ENCODE results near the gene WNT4.

The WNT4 gene

GRCh38 chr1:22163564-22163963 is 20.7 kb upstream of the WNT4 start:
- Histone ChIP-seq H3K4me1 (ENCODE audit: control insufficient read depth in 5 of 5, insufficient read depth in 5 of 5, low read length in 5 of 5) (no peaks in the 10 kb centered on the region), H3K4me3 (ENCODE audit: low read depth in 1 of 5, low read length in 5 of 5) (no peak overlapping the region), H3K36me3 (ENCODE audit: control insufficient read depth in 5 of 5, insufficient read depth in 5 of 5, low read length in 5 of 5) (no peaks in the 10 kb centered on the region), H3K9me3 (ENCODE audit: control insufficient read depth in 5 of 5, low read length in 5 of 5) (no peaks in the 10 kb centered on the region), H3K27ac (ENCODE audit: low read depth, low read length) (no peak overlapping the region), H3K27me3 (ENCODE audit: control insufficient read depth in 5 of 5, insufficient read depth in 4 of 5, low read length in 5 of 5) (peaks cover 0 to 6% (median 2%) of the 10 kb centered on the region in 5 donors), H3K9ac (ENCODE audit: low read length in 5 of 5) (no peak overlapping the region)

GRCh38 chr1:22163137-22163536 is 20.2 kb upstream of the WNT4 start:
- Histone ChIP-seq H3K4me1 (ENCODE audit: control insufficient read depth in 5 of 5, insufficient read depth in 5 of 5, low read length in 5 of 5) (no peaks in the 10 kb centered on the region), H3K9ac (ENCODE audit: low read length in 5 of 5) (no peak overlapping the region), H3K27ac (ENCODE audit: low read depth, low read length) (no peak overlapping the region), H3K36me3 (ENCODE audit: control insufficient read depth in 5 of 5, insufficient read depth in 5 of 5, low read length in 5 of 5) (no peaks in the 10 kb centered on the region), H3K4me3 (ENCODE audit: low read depth in 1 of 5, low read length in 5 of 5) (no peak overlapping the region), H3K9me3 (ENCODE audit: control insufficient read depth in 5 of 5, low read length in 5 of 5) (no peaks in the 10 kb centered on the region), H3K27me3 (ENCODE audit: control insufficient read depth in 5 of 5, insufficient read depth in 4 of 5, low read length in 5 of 5) (peaks cover 0 to 6% (median 2%) of the 10 kb centered on the region in 5 donors)

- H3K27ac ChIP-seq (ENCODE audit: low read depth, low read length): no peak overlapping the region
- no peak overlapping the region for H3K9ac ChIP-seq (ENCODE audit: low read length in 5 of 5)
- H3K27me3 ChIP-seq (ENCODE audit: control insufficient read depth in 5 of 5, insufficient read depth in 4 of 5, low read length in 5 of 5): peaks cover 0 to 6% (median 0%) of the 10 kb centered on the region in 5 donors
- H3K4me1 ChIP-seq (ENCODE audit: control insufficient read depth in 5 of 5, insufficient read depth in 5 of 5, low read length in 5 of 5): no peaks in the 10 kb centered on the region
- H3K36me3 ChIP-seq (ENCODE audit: control insufficient read depth in 5 of 5, insufficient read depth in 5 of 5, low read length in 5 of 5): no peaks in the 10 kb centered on the region
- H3K4me3 ChIP-seq (ENCODE audit: low read depth in 1 of 5, low read length in 5 of 5): no peak overlapping the region
- no peaks in the 10 kb centered on the region for H3K9me3 ChIP-seq (ENCODE audit: control insufficient read depth in 5 of 5, low read length in 5 of 5)
These were observed 17.0 kb upstream of the WNT4 start for GRCh38 chr1:22159891-22160290.

GRCh38 chr1:22158654-22159053 is 15.8 kb upstream of the WNT4 start:
- Histone ChIP-seq H3K27ac (ENCODE audit: low read depth, low read length) (no peak overlapping the region), H3K36me3 (ENCODE audit: control insufficient read depth in 5 of 5, insufficient read depth in 5 of 5, low read length in 5 of 5) (no peaks in the 10 kb centered on the region), H3K4me3 (ENCODE audit: low read depth in 1 of 5, low read length in 5 of 5) (no peak overlapping the region), H3K4me1 (ENCODE audit: control insufficient read depth in 5 of 5, insufficient read depth in 5 of 5, low read length in 5 of 5) (no peaks in the 10 kb centered on the region), H3K9me3 (ENCODE audit: control insufficient read depth in 5 of 5, low read length in 5 of 5) (no peaks in the 10 kb centered on the region), H3K9ac (ENCODE audit: low read length in 5 of 5) (no peak overlapping the region), H3K27me3 (ENCODE audit: control insufficient read depth in 5 of 5, insufficient read depth in 4 of 5, low read length in 5 of 5) (peaks cover 0 to 6% (median 4%) of the 10 kb centered on the region in 5 donors)

GRCh38 chr1:22157359-22157966 is 14.6 kb upstream of the WNT4 start:
- no peak overlapping the region for H3K27ac ChIP-seq (ENCODE audit: low read depth, low read length)
- H3K27me3 ChIP-seq (ENCODE audit: control insufficient read depth in 5 of 5, insufficient read depth in 4 of 5, low read length in 5 of 5): peaks cover 0 to 6% (median 2%) of the 10 kb centered on the region in 5 donors
- H3K9ac ChIP-seq (ENCODE audit: low read length in 5 of 5): no peak overlapping the region
- no peaks in the 10 kb centered on the region for H3K36me3 ChIP-seq (ENCODE audit: control insufficient read depth in 5 of 5, insufficient read depth in 5 of 5, low read length in 5 of 5)
- H3K4me3 ChIP-seq (ENCODE audit: low read depth in 1 of 5, low read length in 5 of 5): no peak overlapping the region
- H3K4me1 ChIP-seq (ENCODE audit: control insufficient read depth in 5 of 5, insufficient read depth in 5 of 5, low read length in 5 of 5): no peaks in the 10 kb centered on the region
- H3K9me3 ChIP-seq (ENCODE audit: control insufficient read depth in 5 of 5, low read length in 5 of 5): no peaks in the 10 kb centered on the region

GRCh38 chr1:22155517-22155916 is 12.6 kb upstream of the WNT4 start:
- no peak overlapping the region for H3K9ac ChIP-seq (ENCODE audit: low read length in 5 of 5)

GRCh38 chr1:22154626-22155025 is 11.7 kb upstream of the WNT4 start:
- Histone ChIP-seq H3K4me3 (ENCODE audit: low read depth in 1 of 5, low read length in 5 of 5) (no peak overlapping the region), H3K27me3 (ENCODE audit: control insufficient read depth in 5 of 5, insufficient read depth in 4 of 5, low read length in 5 of 5) (peaks cover 0 to 9% (median 0%) of the 10 kb centered on the region in 5 donors)

More at GRCh38 chr1:22155517-22155916, 12.6 kb upstream of the WNT4 start:
- Histone ChIP-seq H3K27me3 (ENCODE audit: control insufficient read depth in 5 of 5, insufficient read depth in 4 of 5, low read length in 5 of 5) (peaks cover 0 to 9% (median 0%) of the 10 kb centered on the region in 5 donors), H3K4me1 (ENCODE audit: control insufficient read depth in 5 of 5, insufficient read depth in 5 of 5, low read length in 5 of 5) (no peaks in the 10 kb centered on the region), H3K9me3 (ENCODE audit: control insufficient read depth in 5 of 5, low read length in 5 of 5) (no peaks in the 10 kb centered on the region), H3K36me3 (ENCODE audit: control insufficient read depth in 5 of 5, insufficient read depth in 5 of 5, low read length in 5 of 5) (no peaks in the 10 kb centered on the region), H3K27ac (ENCODE audit: low read depth, low read length) (no peak overlapping the region), H3K4me3 (ENCODE audit: low read depth in 1 of 5, low read length in 5 of 5) (no peak overlapping the region)

GRCh38 chr1:22153660-22154437 is 11.0 kb upstream of the WNT4 start:
- Histone ChIP-seq H3K9ac (ENCODE audit: low read length in 5 of 5) (no peak overlapping the region), H3K36me3 (ENCODE audit: control insufficient read depth in 5 of 5, insufficient read depth in 5 of 5, low read length in 5 of 5) (no peaks in the 10 kb centered on the region), H3K27me3 (ENCODE audit: control insufficient read depth in 5 of 5, insufficient read depth in 4 of 5, low read length in 5 of 5) (peaks cover 0 to 9% (median 0%) of the 10 kb centered on the region in 5 donors), H3K27ac (ENCODE audit: low read depth, low read length) (no peak overlapping the region), H3K4me1 (ENCODE audit: control insufficient read depth in 5 of 5, insufficient read depth in 5 of 5, low read length in 5 of 5) (no peaks in the 10 kb centered on the region), H3K9me3 (ENCODE audit: control insufficient read depth in 5 of 5, low read length in 5 of 5) (no peaks in the 10 kb centered on the region), H3K4me3 (ENCODE audit: low read depth in 1 of 5, low read length in 5 of 5) (no peak overlapping the region)

More at GRCh38 chr1:22154626-22155025, 11.7 kb upstream of the WNT4 start:
- Histone ChIP-seq H3K9ac (ENCODE audit: low read length in 5 of 5) (no peak overlapping the region), H3K27ac (ENCODE audit: low read depth, low read length) (no peak overlapping the region), H3K36me3 (ENCODE audit: control insufficient read depth in 5 of 5, insufficient read depth in 5 of 5, low read length in 5 of 5) (no peaks in the 10 kb centered on the region), H3K4me1 (ENCODE audit: control insufficient read depth in 5 of 5, insufficient read depth in 5 of 5, low read length in 5 of 5) (no peaks in the 10 kb centered on the region), H3K9me3 (ENCODE audit: control insufficient read depth in 5 of 5, low read length in 5 of 5) (no peaks in the 10 kb centered on the region)

- no peaks in the 10 kb centered on the region for H3K36me3 ChIP-seq (ENCODE audit: control insufficient read depth in 5 of 5, insufficient read depth in 5 of 5, low read length in 5 of 5)
- H3K27me3 ChIP-seq (ENCODE audit: control insufficient read depth in 5 of 5, insufficient read depth in 4 of 5, low read length in 5 of 5): peaks cover 0 to 15% (median 5%) of the 10 kb centered on the region in 5 donors
- H3K9me3 ChIP-seq (ENCODE audit: control insufficient read depth in 5 of 5, low read length in 5 of 5): no peaks in the 10 kb centered on the region
- no peak overlapping the region for H3K27ac ChIP-seq (ENCODE audit: low read depth, low read length)
- H3K4me1 ChIP-seq (ENCODE audit: control insufficient read depth in 5 of 5, insufficient read depth in 5 of 5, low read length in 5 of 5): no peaks in the 10 kb centered on the region
- no peak overlapping the region for H3K4me3 ChIP-seq (ENCODE audit: low read depth in 1 of 5, low read length in 5 of 5)
- H3K9ac ChIP-seq (ENCODE audit: low read length in 5 of 5): no peak overlapping the region
These were observed 8.0 kb upstream of the WNT4 start for GRCh38 chr1:22150923-22151322.

- Histone ChIP-seq H3K4me1 (ENCODE audit: control insufficient read depth in 5 of 5, insufficient read depth in 5 of 5, low read length in 5 of 5) (peaks cover 0 to 15% (median 14%) of the 10 kb centered on the region in 5 donors), H3K4me3 (ENCODE audit: low read depth in 1 of 5, low read length in 5 of 5) (peak overlapping the region in 4 of 5 donors; percentile 32 to 67 (median 48)), H3K9me3 (ENCODE audit: control insufficient read depth in 5 of 5, low read length in 5 of 5) (no peaks in the 10 kb centered on the region), H3K9ac (ENCODE audit: low read length in 5 of 5) (no peak overlapping the region), H3K36me3 (ENCODE audit: control insufficient read depth in 5 of 5, insufficient read depth in 5 of 5, low read length in 5 of 5) (no peaks in the 10 kb centered on the region), H3K27me3 (ENCODE audit: control insufficient read depth in 5 of 5, insufficient read depth in 4 of 5, low read length in 5 of 5) (peaks cover 15 to 53% (median 48%) of the 10 kb centered on the region in 5 donors), H3K27ac (ENCODE audit: low read depth, low read length) (no peak overlapping the region)
These were observed 407 bp downstream of the WNT4 start for GRCh38 chr1:22142315-22143064.

Measured in subcutaneous abdominal adipose tissue (tissue), 5 donors.